ENCODE data around the gene KCNG1.
"Not testable (repeated sequence)": the region's sequence is repeated elsewhere in the genome, so short reads cannot be mapped to it uniquely, and the experiment has no call there.

Gene KCNG1, protein sequence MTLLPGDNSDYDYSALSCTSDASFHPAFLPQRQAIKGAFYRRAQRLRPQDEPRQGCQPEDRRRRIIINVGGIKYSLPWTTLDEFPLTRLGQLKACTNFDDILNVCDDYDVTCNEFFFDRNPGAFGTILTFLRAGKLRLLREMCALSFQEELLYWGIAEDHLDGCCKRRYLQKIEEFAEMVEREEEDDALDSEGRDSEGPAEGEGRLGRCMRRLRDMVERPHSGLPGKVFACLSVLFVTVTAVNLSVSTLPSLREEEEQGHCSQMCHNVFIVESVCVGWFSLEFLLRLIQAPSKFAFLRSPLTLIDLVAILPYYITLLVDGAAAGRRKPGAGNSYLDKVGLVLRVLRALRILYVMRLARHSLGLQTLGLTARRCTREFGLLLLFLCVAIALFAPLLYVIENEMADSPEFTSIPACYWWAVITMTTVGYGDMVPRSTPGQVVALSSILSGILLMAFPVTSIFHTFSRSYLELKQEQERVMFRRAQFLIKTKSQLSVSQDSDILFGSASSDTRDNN

DNA sequence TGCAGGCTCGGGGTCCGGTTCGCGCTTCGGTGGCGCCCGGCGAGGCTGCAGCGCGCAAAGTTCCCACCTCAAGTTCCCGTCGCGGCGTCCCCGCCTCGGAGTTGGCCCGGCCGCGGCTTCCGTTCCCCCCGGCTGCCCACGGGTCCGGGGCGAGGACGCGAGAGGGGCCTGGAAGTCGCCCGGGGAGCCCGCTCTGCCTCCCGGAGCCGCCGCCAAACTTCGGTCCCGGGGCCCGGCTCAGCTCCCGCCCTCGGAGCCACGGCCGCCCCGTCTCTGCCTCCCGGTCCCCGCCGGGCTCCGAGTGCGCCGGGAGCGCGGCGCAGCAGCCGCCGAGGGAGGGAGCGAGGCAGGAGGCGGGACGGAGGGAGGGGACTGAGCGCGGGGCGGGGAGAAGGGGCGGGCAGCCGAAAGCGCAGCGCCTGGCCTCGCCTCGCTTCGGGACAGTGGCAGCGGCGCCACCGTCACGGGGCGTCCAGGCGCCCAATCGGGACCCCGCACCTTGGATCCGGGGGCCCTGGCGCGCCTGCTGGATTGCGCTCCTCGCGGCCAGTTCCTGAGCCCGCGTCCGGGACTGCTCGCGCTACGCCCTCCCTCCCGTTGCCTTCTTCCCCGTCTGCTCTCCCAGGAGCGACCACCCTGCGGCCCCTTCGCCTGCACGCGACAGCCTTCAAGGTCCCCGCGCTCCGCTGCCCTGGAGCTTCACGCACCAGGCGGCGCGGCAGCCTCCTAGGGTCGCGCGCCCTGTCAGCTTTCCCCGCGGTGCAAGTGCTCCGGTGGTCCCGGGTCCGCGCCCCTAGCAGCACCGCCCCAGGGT, at the start of gene KCNG1:
TSS of gene KCNG1 (minus strand) at position 305 of the 814 bp plus-strand sequence. CDS start 12,769 bp downstream, outside the sequence.
- peak; percentile 51 for DNase-seq (ENCODE audit: low read depth)

DNA sequence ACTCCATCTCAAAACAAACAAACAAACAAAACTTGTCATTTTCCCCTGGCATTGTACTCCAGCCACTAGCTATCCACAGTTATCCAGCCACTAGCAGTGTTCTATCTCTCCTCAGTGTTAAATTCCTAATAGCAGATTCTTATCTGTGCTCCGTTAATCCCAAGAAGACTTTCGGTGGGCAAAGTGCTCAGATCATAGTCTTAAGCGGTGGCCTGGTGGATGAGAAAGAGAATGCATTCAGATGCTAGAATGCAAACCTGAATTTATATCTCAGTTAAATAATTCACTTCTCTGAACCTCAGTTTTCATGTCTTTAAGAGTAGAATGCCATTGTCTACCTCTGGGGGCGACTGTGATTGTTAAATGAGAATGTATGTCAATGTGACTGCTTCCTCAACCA, 47.7 kb upstream of the KCNG1 start:
- DNase-seq (ENCODE audit: low read depth), result no peak

DNA sequence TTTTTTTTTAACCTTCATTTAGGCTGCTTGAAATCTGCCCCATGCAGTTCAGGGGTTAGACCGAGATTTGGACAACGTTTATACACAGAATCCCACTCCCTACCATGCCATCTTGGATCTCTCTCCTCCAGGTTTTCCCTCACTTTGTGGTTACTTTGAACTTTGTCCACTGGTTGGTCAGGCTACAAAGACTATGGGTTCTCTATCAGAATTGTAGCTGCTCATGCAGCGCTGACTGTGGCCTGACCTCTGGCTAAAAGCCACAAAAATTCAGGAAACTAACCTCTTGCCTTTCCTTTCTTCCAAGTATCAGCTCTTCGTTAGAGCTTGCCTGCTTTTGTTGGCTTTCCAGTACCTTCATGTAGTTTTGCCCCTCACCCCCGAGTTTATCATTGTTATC, 44.9 kb upstream of the KCNG1 start:
- DNase-seq (ENCODE audit: low read depth), result no peak

DNA sequence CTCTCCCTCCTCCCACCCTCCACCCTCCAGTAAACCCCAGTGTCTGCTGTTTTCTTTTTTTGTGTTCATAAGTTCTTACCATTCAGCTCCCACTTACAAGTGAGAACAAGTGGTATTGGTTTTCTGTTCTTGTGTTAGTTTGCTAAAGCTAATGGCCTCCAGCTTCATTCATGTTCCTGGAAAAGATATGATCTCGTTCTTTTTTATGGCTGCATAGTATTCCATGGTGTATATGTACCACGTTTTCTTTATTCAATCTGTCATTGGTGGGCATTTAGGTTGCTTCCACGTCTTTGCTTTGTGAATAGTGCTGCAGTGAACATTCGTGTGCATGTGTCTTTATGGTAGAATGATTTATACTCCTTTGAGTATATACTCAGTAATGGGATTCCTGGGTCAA, 42.7 kb upstream of the KCNG1 start:
- DNase-seq (ENCODE audit: low read depth), result no peak

DNA sequence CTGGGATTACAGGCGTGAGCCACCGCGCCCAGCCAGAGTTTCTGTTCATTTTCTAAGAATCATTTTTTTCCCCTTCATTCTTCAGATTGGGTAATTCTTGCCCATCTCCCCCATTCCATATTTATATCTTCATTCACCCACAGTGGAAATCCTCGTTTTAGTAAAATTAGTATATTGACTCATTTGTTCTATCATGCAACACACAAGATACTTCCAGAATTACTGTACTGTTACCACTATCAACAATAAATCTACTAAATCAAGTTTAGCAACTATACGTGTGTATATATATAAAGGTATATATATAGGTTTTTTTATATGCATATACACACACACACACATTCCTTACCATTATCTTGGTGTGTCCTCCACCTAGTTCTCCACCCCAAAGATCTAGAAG, 41.2 kb upstream of the KCNG1 start:
- DNase-seq (ENCODE audit: low read depth), result no peak

DNA sequence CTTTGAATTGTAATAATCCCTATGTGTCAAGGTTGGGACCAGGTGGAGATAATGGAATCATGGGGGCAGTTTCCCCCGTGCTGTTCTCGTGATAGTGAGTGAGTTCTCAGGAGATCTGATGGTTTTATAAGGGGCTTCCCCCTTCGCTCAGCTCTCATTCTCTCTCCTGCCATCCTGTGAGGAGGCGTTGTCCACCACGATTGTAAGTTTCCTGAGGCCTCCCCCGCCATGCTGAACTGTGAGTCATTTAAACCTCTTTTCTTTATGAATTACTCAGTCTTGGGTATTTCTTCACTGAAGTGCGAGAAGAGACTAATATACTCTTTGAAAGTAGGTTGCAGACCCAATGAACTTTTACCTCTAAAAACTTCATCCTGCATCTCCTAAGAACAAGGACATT, 39.2 kb upstream of the KCNG1 start:
- DNase-seq (ENCODE audit: low read depth), result peak; percentile 53

DNA sequence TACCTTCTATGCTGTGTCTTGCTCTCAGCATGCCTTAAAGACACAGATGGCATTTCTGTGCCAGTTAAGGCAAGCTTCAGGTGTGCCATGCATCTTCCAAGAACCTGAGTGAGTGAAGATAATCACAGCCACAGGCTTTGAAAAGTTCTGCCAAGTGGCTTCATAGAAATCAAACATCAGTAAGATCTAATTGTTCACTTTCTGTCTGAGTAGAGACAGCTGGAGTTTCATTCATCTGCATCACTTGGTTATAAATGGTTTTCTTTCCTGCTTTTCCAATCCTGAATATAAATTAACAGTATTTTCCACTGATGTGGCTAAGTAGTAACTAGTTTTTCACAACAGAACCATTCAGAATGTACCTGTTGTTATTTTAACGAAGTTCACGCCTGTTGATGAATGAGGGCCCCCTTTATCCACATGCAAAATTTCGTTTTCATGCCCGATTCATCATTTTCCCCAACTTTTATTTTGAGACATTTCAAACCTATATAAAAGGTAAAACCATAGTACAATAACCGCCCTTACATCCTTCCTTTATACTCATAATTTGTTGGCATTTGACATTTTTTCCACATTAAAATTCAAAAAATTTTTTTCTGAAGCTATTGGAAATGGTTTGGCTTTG, 38.6 kb upstream of the KCNG1 start:
- DNase-seq (ENCODE audit: low read depth), result no peak

DNA sequence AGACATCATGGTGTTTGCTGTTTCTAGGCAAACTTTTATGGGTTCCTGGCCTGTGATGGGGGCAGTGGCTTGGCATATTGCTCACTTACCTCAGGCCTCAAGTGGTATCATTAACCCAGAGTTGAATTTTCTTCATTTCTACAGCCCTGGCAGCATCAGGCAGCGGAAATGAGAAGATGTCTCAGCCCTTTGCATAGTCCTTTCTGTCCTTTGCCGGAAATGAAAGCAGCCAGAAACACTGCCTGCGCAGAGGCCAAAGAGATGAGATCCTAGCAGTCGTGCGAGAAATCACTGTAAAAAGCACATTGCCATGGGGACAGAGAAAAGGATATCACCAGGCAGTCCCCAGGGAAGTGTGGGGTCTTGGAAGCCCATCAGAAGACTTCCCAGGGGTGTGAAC, 37.4 kb upstream of the KCNG1 start:
- DNase-seq (ENCODE audit: low read depth), result no peak

DNA sequence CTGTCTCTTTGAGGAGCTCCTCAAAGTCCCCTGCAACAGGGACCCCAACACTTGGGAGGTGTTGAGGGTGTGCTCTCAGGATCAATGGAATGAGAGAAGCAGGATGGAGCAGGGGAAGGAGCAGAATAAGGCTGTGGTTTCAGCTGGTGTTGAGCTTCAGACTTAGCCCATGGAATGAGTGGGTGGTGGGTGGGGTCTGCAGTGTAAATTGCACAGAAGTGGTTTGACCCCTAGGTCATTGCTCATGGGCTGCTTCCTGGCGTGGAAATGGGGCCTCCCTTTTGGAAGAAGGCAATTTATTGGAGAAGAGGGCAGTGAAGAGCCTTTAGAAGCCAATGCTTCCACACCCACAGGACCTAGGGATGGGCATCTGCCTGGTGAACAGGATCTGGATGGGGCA, 37.0 kb upstream of the KCNG1 start:
- DNase-seq (ENCODE audit: low read depth), result no peak

DNA sequence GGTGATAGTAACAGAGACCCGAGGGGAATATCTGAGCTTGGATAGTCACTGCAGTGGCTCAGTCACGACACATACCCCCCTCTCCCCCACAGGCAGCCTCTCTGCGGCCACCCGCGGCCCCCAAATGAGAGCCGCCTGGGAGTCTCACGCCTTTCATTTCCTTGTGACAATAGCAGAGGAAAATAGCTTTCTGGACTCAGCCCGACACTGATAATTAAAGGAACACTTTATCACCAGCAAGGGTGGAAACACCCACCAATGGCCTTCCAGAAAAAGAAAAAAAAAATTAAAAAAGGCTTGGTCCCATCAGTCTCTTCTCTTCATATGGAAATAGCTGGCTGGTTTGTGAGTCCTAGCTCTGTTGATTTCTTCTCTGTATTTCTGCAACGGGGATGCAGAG, 35.1 kb upstream of the KCNG1 start:
- no peak for DNase-seq (ENCODE audit: low read depth)

DNA sequence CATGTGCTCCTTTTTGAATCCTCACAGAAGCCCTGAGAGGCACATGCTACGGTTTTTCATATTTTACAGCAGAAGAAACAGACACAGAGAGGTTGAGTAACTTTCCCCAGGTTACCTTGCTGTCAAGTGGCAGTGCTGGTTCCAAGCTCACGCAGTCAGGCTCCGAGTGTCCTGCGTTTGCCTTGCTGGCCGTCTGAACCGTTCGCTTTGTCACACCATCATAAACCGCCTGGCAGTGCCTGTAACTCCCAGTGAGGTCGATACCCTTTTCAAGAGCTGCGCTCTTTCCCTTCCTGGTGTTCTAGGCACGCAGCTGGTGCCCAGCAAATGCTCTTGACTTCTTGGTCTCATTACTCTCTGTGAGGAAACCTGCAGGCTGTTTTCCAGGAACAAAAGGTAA, 31.3 kb upstream of the KCNG1 start:
- no peak for DNase-seq (ENCODE audit: low read depth)

DNA sequence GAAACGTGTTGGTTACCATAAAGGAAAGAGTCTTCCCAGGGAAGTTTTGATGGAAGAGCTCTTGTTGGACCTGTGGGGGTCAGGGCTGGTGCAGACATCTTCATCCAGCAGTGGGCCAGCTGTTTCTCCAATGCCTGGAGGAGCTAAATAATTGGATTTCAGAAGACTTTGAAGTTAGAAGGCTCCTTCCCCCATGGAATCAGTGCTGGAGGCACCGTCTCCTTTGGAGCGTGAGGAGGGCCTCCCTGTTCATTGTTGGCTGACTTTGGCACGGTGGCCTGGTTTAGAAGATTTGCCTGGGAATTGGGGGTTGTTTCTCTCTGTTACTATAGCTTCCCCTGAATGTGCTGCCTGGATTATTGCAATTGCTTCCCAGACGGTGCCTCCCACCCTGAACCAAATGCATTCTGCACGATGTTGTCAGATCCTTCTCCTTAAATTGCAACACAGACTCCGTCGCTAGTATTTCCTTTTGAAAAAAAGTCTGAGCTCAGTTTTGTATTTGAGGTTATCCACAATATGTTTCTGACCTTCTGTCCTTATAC, 27.7 kb upstream of the KCNG1 start:
- DNase-seq (ENCODE audit: low read depth), result no peak

DNA sequence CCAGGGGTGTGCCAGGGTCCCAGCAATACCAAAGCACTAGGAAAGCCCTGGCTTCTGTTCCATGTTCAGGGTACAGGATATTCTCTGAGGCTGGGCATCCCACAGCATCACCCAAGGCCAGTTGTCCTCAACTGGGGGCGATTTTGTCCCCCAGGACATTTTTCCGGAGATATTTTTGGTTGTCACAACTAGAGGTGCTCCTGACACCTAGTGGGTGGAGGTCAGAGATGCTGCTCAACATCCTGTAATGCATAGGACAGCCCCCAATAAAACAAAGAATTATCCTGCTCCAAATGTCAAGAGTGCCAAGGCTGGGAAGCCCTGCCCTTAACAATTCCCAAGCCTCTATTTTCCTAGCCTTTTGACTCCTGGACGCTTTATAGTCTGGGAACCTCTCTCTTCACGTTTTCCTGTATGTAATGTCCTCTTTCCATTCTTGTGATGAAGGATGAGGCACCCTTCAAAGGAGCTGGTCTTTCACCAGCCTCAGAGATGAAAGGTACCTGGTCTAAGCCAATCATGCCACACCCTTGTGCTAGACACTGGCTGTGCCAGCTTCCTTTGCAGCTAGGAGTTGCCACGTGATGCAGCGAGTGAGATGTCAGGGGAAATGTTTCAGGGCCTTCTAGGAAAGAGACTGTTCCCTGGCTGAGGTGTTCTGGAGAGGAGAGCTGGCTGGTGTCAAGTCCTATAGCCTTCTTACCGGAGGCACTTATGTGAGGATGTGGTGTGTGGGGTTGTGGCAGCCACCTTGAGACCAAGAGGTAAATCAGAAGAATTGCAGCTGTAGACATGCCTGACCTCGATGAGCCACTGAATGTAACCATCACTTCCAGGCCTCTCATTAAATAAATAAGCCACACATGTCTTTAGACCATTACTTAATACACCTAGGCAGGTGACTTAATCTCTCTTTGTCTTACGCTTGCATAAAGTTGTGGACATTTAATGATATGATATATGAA, 23.4 kb upstream of the KCNG1 start:
- no peak for DNase-seq (ENCODE audit: low read depth)

DNA sequence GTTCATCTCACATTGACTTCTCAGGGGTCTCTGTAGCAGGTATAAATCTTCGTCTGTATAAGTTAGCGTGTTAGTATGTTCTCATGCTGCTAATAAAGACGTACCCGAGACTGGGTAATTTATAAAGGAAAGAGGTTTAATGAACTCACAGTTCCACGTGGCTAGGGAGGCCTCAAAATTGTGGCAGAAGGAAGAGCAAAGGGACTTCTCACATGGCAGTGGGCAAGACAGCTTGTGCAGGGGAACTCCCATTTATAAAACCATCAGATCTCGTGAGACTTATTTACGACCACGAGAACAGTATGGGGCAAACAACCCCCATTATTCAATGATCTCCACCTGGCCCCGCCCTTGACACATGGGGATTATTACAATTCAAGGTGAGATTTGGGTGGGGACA, 22.6 kb upstream of the KCNG1 start:
- DNase-seq (ENCODE audit: low read depth), result not testable (repeated sequence)

DNA sequence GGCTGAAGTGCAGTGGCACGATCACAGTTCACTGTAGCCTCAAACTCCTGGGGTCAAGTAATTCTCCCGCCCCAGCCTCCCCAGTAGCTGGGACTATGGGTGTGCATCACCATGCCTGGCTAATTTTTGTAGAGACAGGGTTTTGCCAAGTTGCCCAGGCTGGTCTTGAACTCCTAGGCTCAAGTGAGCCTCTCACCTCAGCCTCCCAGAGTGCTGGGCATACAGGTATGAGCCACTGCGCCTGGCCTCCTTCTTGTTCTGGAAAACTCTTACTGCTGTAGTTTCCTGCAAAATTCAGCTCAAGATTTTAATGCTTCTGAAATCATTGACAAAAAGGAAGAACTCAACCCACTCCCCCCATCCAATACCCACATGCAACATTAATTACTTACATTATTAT, 21.9 kb upstream of the KCNG1 start:
- DNase-seq (ENCODE audit: low read depth), result no peak

DNA sequence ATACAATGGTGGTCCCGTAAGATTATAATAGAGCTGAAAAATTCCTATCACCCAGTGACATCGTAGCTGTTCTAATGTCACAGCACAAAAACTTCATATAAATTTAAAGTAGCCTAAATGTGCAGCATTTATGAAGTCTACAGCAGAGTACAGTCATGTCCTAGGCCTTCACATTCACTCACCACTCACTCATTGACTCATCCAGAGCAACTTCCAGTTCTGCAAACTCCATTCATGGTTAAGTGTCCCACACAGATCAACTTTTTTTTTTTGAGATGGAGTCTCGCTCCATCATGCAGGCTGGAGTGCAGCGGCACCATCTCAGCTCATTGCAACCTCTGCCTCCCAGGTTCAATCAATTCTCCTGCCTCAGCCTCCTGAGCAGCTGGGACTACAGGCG, 20.9 kb upstream of the KCNG1 start:
- DNase-seq (ENCODE audit: low read depth), result no peak

DNA sequence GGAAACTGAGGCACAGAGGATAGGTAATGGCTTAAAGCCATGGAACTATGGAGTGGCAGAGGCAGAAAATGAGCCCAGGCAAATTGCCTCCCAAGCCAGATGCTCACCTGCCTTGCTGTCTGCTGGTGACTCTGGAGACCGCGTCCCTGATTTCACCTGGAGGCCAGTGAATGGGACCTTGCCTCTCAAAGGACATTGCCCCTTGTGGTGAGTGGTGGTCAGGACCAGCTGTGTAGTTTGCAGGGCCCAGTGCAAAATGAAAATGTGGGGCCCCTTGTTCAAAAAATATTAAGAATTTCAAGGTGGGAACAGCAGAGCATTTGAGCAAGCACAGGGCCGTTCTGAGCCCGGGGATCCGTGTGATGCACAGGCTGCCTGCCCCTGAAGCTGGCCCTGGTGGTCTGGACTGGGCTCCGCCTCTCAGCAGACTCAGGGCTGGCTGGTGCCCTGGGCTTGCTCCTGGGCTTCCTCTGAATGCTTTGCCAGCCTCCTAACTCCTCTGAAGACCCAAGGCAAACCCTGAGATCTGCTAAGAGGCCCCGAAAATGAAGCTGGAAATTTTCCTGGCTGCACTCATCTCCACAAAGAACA, 19.8 kb upstream of the KCNG1 start:
- no peak for DNase-seq (ENCODE audit: low read depth)

DNA sequence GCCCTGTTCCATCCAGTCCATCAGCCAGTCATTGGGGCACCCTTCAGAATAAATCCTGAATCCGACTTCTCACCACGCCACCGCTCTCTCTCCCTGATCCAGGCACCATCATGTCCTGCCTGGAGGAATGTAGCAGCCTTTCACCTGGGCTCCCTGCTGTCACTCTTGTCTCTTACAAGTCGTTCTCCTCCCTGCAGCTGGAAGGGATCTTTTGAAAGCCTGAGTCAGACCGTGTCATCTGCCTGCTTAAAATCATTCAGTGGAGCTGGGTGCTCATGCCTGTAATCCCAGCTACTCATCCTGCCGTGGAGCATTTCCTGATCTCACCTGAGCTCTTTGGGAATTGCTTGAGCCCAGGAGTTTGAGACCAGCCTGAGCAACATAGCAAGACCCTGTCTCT, 19.2 kb upstream of the KCNG1 start:
- DNase-seq (ENCODE audit: low read depth), result no peak

DNA sequence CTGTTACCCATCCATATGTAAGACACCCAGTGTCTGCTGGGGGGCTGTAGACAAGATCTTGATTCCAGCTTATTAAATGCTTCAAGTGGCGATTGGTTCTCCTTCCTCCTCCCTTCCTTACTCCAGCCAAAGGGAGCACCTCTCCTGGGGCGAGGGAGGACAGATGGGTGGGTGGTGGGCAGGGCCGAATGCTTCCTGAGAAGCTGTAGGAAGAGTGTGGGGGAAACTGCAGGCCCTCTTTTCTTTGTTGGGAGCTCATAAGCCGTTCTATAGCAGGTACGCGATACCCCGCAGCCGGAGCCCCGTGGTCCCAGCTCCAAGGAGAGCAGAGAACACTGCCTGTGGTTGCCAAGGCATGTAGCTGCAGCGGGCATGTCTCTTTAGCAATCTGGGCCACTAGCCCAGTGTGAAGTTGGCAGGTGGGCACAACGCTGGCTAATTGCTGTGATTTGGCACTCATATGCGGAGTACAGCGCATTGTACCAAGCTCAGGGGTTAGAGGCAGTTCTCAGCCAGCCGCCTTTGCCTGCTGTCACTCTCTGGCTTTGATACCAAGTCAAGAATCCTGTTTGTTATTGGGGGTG, 14.7 kb upstream of the KCNG1 start:
- DNase-seq (ENCODE audit: low read depth), result no peak

DNA sequence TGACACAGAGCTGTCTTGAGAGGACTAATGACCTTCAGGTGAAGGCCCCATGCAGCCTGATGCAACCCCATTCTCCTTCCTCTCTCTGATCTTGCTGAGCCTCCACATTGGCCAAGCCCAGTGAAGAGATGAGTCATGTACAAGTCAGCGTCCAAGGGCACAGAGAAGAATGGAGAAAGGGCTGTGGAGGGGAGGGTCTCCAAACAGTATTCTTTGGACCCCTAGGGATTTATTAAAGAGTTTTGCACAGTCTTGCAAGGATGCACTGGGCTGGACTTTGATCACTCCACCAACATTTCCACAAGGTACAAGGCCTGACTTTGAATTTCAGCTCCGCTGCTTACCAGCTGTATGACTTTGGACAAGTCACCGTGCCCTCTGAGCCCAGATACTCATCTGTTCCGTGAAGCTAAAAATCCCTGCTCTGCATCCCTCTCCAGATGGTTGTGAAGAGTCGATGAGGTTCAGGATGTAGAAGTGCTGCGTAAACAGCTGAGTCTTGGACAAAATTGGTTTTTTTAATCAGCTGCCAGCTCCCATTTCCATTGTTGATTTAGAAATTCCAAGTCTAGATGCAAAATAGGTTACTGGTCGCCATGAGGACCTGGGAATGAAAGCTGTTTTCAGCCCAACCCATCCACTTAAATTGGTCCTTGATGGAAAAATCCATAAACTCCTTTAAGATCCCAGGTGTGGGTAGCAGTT, 14.1 kb upstream of the KCNG1 start:
- DNase-seq (ENCODE audit: low read depth), result no peak
